ENCODE results near the gene CHST1. TPM values are rescaled to one million over a fixed set of nuclear protein-coding genes. Genes with fewer than 3 reads are reported as not detected.

CHST1 gene
- total and polyA plus RNA-seq, 5 experiments from 2014 or later: not detected

- Mint-ChIP-seq H3K4me3 (no peak overlapping the region), H3K36me3 (peaks cover 0 to 6% (median 4%) of the 10 kb centered on the region in 3 donors), H3K4me1 (no peaks in the 10 kb centered on the region), H3K27ac (no peak overlapping the region), H3K27me3 (peaks cover 16 to 54% (median 25%) of the 10 kb centered on the region in 5 donors), H3K9me3 (peaks cover 0 to 11% (median 4%) of the 10 kb centered on the region in 9 donors)
- ATAC-seq (no peak), DNase-seq (peak in 1 of 10 donors; percentile 32)
- POLR2A ChIA-PET: no interaction called here
Observed at GRCh38 chr11:45643598-45644260, 21.7 kb downstream of the CHST1 start.

DNA sequence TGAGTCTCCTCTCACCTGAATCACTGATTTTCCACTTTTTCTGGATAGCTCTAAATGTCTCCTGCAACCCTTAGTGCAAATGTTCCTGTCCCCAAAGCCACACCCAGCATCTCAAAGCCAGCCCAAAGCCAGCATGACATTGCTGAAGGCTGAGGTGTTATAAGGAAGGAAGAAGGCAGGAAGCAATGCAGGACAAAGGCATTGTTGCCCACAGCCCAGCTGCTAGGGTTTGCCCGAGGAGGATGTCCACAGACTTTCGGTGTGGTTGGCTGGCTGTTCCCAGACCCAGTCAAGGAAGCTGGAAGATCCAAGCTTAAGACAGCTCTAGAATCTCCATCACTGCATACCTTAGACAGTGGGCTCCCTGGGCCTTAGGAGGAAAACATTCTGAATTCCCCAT is 23.5 kb downstream of the CHST1 start:
- Mint-ChIP-seq H3K4me1 (no peaks in the 10 kb centered on the region), H3K4me3 (no peak overlapping the region), H3K9me3 (peaks cover 0 to 20% (median 11%) of the 10 kb centered on the region in 9 donors), H3K36me3 (peaks cover 0 to 10% (median 10%) of the 10 kb centered on the region in 3 donors), H3K27me3 (peaks cover 22 to 63% (median 26%) of the 10 kb centered on the region in 5 donors), H3K27ac (no peak overlapping the region)
- DNase-seq (peak in 1 of 10 donors; percentile 26), ATAC-seq (no peak)
- POLR2A ChIA-PET: no interaction called here

GRCh38 chr11:45638051-45638450 is 27.4 kb downstream of the CHST1 start:
- Mint-ChIP-seq H3K36me3 (peaks cover 0 to 10% (median 8%) of the 10 kb centered on the region in 3 donors), H3K4me1 (no peaks in the 10 kb centered on the region), H3K4me3 (no peak overlapping the region), H3K27ac (no peak overlapping the region), H3K27me3 (peaks cover 21 to 52% (median 24%) of the 10 kb centered on the region in 5 donors), H3K9me3 (peaks cover 0 to 21% (median 12%) of the 10 kb centered on the region in 9 donors)
- DNase-seq: no peak
- no peak for ATAC-seq
- POLR2A ChIA-PET: no interaction called here

- POLR2A ChIA-PET: no interaction called here
- ATAC-seq (no peak), DNase-seq (no peak)
- peaks cover 12 to 59% (median 21%) of the 10 kb centered on the region in 5 donors for H3K27me3 Mint-ChIP-seq
- H3K36me3 Mint-ChIP-seq: peaks cover 0 to 10% (median 8%) of the 10 kb centered on the region in 3 donors
- peaks cover 0 to 26% (median 12%) of the 10 kb centered on the region in 9 donors for H3K9me3 Mint-ChIP-seq
- no peak overlapping the region for H3K4me3 Mint-ChIP-seq
- no peak overlapping the region for H3K27ac Mint-ChIP-seq
- H3K4me1 Mint-ChIP-seq: no peaks in the 10 kb centered on the region
Observed at GRCh38 chr11:45635907-45636306, 29.5 kb downstream of the CHST1 start.

DNA sequence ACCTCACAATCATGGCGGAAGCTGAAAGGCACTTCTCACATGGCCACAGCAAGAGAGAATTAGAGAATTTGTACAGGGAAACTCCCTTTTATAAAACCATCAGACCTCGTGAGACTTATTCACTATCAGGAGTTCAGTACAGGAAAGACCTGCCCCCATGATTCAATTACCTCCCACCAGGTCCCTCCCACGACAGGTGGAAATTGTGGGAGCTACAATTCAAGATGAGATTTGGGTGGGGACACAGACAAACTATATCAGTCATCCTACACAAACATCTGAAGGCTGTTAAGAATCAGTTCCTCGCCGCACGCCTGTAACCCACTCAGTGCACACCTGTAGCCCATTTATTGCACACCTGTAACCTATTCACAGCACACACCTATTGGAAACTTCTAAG is 39.8 kb downstream of the CHST1 start:
- Mint-ChIP-seq H3K36me3 (peaks cover 0 to 8% (median 0%) of the 10 kb centered on the region in 3 donors), H3K9me3 (peaks cover 0 to 13% (median 0%) of the 10 kb centered on the region in 9 donors), H3K27me3 (peaks cover 26 to 88% (median 36%) of the 10 kb centered on the region in 5 donors), H3K27ac (no peak overlapping the region), H3K4me3 (no peak overlapping the region), H3K4me1 (no peaks in the 10 kb centered on the region)
- POLR2A ChIA-PET: no interaction called here
- ATAC-seq: no peak
- DNase-seq: no peak

GRCh38 chr11:45624095-45624494 is 41.3 kb downstream of the CHST1 start:
- Mint-ChIP-seq H3K4me3 (no peak overlapping the region), H3K9me3 (peaks cover 0 to 16% (median 6%) of the 10 kb centered on the region in 9 donors), H3K36me3 (peaks cover 0 to 14% (median 0%) of the 10 kb centered on the region in 3 donors), H3K27ac (no peak overlapping the region), H3K4me1 (no peaks in the 10 kb centered on the region), H3K27me3 (peaks cover 23 to 84% (median 35%) of the 10 kb centered on the region in 5 donors)
- POLR2A ChIA-PET: no interaction called here
- no peak for DNase-seq
- no peak for ATAC-seq

DNA sequence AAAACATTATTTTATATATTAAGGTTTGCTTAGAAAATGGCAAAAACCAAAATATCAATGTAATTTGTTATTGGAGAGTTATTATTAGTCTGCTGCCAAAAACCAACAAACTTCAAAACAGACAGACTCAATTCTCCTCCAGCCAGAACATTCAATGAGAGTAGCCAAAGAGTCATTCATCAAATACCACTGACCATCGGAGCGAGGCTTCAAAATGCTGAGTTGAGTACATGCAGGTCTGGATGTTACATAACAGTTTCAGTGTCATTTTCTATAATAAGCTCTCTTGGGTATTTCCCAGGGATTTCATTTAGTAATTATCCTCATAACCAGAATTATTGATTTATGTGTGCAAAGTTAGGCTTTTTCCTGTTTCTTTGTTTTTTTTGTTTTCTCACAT is 42.6 kb downstream of the CHST1 start:
- POLR2A ChIA-PET: no interaction called here
- H3K27ac Mint-ChIP-seq: peak overlapping the region in 1 of 10 donors; percentile 14
- DNase-seq (no peak), ATAC-seq (no peak)
- H3K4me1 Mint-ChIP-seq: no peaks in the 10 kb centered on the region
- H3K9me3 Mint-ChIP-seq: peaks cover 0 to 12% (median 6%) of the 10 kb centered on the region in 9 donors
- H3K27me3 Mint-ChIP-seq: peaks cover 17 to 84% (median 26%) of the 10 kb centered on the region in 5 donors
- no peak overlapping the region for H3K4me3 Mint-ChIP-seq
- H3K36me3 Mint-ChIP-seq: peaks cover 0 to 10% (median 0%) of the 10 kb centered on the region in 3 donors

GRCh38 chr11:45622283-45622682 is 43.1 kb downstream of the CHST1 start:
- no peak overlapping the region for H3K4me3 Mint-ChIP-seq
- no peak for DNase-seq
- peaks cover 0 to 10% (median 0%) of the 10 kb centered on the region in 3 donors for H3K36me3 Mint-ChIP-seq
- no peaks in the 10 kb centered on the region for H3K4me1 Mint-ChIP-seq
- peaks cover 17 to 84% (median 29%) of the 10 kb centered on the region in 5 donors for H3K27me3 Mint-ChIP-seq
- POLR2A ChIA-PET: no interaction called here
- no peak for ATAC-seq
- H3K9me3 Mint-ChIP-seq: peaks cover 0 to 12% (median 6%) of the 10 kb centered on the region in 9 donors
- no peak overlapping the region for H3K27ac Mint-ChIP-seq

DNA sequence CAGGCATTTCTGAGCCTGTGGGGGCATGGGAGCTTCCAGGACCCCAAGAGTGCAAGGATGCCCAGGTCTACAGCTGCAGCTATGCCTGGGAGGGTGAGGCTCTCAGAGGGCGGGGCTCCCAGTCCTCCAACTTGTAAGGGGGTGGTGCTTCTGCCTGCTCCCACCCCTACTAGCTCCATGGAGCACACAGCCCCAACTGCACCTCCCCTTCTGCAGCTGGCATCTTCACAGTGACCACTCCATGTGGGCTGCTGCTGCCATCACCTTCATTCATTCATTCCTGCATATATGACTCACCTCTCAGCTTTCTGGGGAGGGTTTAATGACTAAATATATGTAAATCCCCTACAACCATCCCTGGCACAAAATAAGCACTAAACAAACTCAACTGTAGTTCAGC is 43.8 kb downstream of the CHST1 start:
- POLR2A ChIA-PET: no interaction called here
- ATAC-seq: no peak
- Mint-ChIP-seq H3K27me3 (peaks cover 16 to 82% (median 29%) of the 10 kb centered on the region in 5 donors), H3K27ac (no peak overlapping the region), H3K4me3 (no peak overlapping the region), H3K4me1 (no peaks in the 10 kb centered on the region), H3K9me3 (peaks cover 0 to 12% (median 6%) of the 10 kb centered on the region in 9 donors), H3K36me3 (peaks cover 0 to 10% (median 0%) of the 10 kb centered on the region in 3 donors)
- DNase-seq: no peak

GRCh38 chr11:45620243-45620642 is 45.2 kb downstream of the CHST1 start:
- no peaks in the 10 kb centered on the region for H3K4me1 Mint-ChIP-seq
- no peak for ATAC-seq
- peaks cover 18 to 70% (median 37%) of the 10 kb centered on the region in 5 donors for H3K27me3 Mint-ChIP-seq

DNA sequence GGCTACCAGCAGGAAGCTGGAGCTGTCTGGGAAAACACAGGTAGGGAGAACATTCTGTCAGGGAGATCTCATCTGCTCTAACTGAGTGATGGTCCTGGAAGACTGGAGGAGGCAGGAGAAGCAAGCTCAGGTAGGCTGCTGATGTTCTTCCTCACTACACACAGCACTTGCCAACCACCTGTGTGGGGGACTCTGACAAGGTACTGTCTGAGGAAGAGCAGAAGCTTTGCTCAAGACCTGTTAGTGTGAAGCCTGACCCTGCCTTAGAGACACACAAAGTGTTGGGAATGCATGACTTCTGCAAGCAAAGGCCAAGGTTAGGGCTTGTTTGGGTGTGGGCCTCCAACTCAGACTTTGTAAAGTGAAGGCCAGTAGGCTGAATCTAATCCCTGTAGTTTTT is 46.5 kb downstream of the CHST1 start:
- peaks cover 0 to 10% (median 0%) of the 10 kb centered on the region in 3 donors for H3K36me3 Mint-ChIP-seq
- DNase-seq (no peak), ATAC-seq (no peak)
- H3K4me1 Mint-ChIP-seq: no peaks in the 10 kb centered on the region
- H3K27me3 Mint-ChIP-seq: peaks cover 15 to 57% (median 36%) of the 10 kb centered on the region in 5 donors
- H3K4me3 Mint-ChIP-seq: no peak overlapping the region
- POLR2A ChIA-PET: no interaction called here
- no peak overlapping the region for H3K27ac Mint-ChIP-seq
- H3K9me3 Mint-ChIP-seq: peaks cover 0 to 12% (median 6%) of the 10 kb centered on the region in 9 donors

More at GRCh38 chr11:45620243-45620642, 45.2 kb downstream of the CHST1 start:
- H3K9me3 Mint-ChIP-seq: peaks cover 0 to 12% (median 6%) of the 10 kb centered on the region in 9 donors
- no peak for DNase-seq
- no peak overlapping the region for H3K4me3 Mint-ChIP-seq
- H3K36me3 Mint-ChIP-seq: peaks cover 0 to 10% (median 0%) of the 10 kb centered on the region in 3 donors
- H3K27ac Mint-ChIP-seq: no peak overlapping the region
- POLR2A ChIA-PET: no interaction called here

DNA sequence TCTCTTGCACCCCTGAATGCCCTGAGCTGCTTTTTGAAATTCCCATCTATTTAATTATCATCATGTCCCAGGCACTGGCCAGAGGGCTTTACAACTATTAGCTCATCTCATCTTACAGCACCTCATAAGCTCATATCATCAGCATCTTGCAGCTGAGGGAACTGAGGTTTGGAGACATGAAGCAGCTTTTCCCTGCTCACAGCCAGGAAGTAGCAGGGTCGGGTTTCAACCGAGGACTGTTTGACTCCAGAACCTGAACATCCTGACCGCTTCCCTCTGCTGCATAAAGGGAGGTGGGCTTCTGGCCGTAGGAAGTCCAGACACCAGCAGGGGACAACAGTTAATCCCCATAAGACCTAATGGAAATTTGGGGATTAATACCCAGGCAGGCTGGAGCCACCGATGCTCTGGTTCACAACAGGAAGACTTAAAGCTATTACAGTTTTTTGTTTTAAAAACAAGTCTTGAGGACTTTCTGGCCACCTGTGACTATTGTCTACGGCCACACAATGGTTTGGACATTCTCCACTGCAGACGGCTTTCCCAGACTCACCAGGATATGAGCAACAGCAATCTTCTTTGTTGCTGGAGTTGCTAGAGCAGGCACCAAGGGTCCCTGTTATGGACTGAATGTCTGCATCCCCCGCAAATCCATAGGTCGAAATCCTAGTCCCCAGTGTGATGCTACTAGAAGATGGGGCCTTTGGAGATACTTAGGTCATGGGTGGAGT is 47.4 kb downstream of the CHST1 start:
- H3K9me3 Mint-ChIP-seq: peaks cover 0 to 12% (median 6%) of the 10 kb centered on the region in 9 donors
- H3K27me3 Mint-ChIP-seq: peaks cover 12 to 49% (median 34%) of the 10 kb centered on the region in 5 donors
- DNase-seq (no peak), ATAC-seq (no peak)
- H3K27ac Mint-ChIP-seq: no peak overlapping the region
- POLR2A ChIA-PET: no interaction called here
- H3K36me3 Mint-ChIP-seq: peaks cover 0 to 10% (median 0%) of the 10 kb centered on the region in 3 donors
- H3K4me3 Mint-ChIP-seq: no peak overlapping the region
- H3K4me1 Mint-ChIP-seq: no peaks in the 10 kb centered on the region
